NCI-H1436 (cell line): Measurements from ENCODE around the gene DLG2.

Source experiments
- DNase-seq: peaks from one replicate; lab custom pipeline; 2025; lab: John Stamatoyannopoulos, UW

Gene DLG2

DNA sequence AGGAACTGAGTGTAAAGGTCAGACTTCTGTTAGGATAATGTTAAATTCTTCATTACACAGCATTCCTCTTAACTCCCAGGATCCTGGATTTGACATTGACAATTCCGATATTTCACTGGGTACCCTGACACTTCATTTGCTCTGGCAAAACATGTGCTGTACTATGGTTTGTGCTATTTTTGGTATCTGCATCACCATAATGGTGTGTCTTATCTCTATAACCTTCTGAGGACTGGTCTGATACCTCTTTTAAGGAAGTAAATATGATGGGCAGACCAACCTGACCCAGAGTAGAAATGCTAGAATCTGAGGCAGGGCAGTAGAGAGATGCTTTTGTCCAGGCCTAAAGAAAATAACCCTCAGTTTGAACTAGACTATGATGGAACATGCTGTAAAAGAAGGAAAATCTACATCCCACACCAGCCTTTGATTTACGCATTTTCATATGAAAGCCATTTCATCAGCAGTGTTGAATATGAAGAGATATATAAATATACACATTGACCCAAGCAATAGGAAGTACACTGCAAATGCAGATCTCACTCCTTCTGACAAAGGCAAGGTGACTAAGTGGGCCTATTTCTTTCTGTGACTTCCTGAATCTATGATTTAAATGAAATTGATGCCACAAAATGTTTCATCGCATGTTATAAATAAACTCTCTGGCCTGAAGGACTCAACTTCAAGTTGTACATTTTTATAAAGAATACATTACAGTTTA lies 966.7 kb downstream of the DLG2 start:
- DNase-seq, result no peak

DNA sequence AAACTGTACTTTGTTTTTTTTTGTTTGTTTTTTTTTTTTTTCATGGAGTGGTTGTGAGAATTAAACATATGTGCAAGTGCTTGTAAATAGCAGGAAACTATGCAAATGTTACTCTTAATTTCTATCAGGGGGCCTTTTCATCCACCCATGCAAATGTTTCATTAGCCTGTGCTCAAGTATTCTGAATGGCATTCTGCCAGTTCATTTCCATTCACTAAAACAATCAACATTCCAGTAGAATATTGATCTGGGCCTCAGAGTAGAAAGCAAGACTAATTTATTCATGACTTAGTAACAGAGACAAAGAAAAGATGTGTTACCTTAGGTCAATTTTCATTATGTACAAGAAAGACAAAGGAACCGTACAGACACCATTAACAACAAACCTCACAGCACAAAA lies 971.4 kb downstream of the DLG2 start:
- DNase-seq, result no peak

DNA sequence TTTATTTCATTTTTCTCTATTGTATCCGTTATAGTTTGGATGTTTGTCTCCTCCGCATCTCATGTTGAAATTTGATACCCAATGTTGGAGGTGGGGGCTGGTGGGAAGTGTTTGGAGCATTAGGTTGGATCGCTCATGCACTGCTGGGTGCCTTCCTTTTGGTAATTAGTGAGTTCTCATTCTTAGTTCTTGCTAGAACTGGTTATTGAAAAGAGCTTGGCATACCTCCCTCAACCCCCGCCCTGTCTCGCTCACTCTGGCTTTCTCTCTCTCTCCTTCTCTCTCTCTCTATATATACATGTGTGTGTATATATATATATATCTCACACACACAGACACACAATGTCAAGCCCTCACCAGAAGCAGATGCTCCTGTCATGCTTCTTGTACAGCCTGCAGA lies 978.7 kb downstream of the DLG2 start:
- DNase-seq, result no peak

DNA sequence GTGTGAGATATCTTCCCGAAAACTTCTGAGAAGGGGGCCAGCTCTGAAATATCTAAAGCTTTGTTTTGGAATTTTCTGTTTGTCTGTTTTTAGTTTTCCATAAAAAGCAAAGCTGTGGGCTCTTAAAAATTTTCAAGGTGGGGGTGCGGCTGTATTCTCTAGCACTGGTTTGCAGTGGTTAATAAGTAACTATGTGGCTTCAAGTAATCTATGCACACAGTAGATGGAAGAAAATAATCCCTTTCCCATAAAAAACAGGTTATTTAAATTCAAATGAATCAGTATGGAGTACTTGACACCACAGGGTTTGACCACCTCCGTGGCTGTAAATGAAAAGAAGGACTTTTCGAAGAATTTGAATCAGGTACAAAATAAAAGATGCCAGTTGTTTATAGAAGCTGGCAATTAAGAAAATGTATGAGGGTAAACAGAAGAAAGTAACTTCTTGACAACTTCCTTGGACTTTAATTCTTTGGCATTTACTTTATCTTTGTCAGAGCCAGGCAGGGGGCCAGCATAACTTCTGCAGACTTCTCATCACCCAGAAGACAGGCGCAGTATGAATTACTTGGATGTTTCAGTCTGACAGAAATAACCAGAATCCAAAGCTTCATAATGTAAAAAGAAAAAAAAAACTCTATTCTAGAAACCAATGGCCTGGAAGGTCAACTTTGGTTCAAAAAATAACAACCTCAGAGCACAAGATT lies 981.0 kb downstream of the DLG2 start:
- DNase-seq, result no peak

DNA sequence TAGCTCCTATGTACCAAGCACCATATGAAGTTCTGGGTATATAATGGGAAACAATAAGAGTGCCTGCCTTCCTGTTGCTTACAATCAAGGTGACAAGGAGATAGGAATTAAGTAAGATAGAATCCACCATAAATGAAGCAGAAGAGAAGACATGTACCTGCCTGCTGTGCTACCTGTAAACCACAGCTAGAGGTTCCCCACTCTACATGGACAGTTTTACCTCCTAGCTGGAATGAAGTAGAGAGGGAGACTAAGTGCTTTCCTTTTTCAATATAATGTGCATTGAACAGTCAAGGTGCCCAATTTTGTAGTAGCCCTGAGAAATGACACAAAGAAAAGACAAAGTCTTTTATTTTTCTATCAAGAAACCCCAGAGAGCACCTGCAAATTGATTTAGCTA lies 984.6 kb downstream of the DLG2 start:
- DNase-seq, result no peak

DNA sequence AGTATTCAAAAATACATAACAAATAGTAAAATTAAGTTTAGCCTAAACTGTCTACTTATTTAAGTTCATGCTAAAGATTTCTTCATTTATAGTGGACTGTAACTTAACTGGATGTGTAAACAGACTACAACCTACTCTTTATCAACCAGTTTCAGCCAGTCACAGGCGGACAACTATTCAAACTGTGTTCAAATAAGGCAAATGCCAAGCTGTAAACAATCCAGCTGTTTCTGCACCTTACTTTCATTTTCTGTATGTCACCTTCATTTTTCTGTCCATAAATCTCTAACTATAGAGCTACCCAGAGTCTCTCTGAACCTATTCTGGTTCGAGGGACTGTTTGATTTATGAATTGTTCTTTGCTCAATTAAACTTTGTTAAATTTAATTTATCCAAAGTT lies 992.8 kb downstream of the DLG2 start:
- no peak for DNase-seq

DNA sequence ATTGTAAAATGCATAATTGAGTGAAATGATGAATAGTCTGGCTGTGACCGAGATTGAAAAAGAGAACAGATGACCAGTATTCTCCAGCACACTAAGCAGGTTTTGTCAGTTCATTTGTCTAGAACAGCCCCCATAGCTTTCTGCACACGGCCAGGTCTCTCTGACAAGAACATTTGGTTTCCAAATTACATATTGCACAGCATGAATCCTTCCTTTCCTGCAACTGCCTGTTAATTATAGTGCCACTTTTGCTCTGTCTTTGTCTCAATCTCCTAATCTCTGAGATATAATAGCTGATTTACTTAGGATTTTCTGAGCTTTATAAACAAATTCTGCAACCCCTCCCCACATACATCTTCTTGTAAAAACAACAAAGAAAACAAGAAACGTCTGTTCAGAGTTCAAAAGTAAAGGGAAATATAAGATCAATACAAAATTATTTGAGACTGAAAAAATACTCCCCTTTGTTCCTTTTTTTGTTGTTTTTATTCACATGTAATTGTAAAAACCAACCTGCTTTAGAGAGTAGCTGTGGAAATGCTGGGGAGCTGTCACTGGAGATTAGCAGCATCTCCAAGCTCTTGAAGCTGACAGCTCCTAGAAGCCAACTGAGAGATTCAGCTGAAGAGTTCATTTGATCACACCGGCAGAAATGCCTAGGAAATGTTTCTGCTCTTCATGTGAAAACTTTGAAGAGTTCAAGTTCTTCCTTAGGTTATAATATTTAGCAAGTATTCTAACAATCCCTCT lies 998.1 kb downstream of the DLG2 start:
- DNase-seq, result no peak

DNA sequence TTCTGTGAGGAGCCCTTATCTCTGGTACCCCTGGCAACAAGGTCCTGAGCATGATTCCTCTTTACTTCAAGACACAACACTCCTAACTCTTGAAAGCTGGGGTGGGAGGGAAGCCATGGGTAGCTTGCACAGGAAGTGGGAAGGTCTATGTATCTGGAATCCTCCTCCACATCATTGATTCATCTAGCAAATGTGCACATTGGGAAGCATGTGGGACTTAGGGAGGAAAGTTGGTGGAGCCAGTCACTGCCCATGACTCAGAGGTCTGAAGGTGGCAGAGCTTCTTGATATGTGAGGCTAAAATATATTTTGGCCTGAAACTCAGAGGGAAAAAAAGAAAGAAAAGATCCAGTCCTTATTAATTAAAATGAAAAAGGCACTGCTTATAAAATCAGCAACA lies 1000.9 kb downstream of the DLG2 start:
- DNase-seq, result no peak

DNA sequence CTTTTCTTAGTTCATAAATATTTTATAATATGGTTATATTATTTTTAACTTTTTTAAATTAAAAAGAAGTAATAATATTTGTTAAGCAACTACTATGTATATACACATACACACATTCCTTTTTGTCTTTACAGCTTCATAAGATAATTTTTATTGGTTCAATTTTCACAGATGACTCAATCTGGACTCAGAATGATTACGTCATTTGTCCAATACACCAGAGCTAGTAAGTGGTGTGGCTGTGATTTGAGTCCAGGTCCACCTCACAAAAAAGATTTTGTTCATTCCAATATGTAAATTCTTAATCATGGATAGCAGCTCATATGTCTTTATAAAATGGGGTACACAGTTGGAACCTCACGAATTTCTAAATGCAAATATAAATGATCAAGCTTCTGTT lies 1014.5 kb downstream of the DLG2 start:
- DNase-seq, result no peak

DNA sequence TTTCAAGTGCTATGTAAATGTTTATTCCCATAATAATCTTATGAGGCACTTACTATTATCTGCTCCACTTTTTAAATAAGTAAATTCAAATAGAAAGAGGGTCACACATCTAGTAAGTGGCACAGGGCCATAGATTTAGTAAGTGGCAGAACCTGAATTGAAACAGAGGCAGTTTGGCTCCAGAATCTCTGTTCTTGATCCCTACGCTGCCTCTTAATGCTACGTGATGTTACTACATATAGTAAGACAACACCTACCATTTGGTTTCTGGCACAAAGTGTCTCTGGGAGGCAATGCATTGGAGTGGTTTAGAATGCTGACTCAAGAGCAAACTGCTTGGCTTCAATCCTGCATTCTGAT lies 1018.3 kb downstream of the DLG2 start:
- no peak for DNase-seq

DNA sequence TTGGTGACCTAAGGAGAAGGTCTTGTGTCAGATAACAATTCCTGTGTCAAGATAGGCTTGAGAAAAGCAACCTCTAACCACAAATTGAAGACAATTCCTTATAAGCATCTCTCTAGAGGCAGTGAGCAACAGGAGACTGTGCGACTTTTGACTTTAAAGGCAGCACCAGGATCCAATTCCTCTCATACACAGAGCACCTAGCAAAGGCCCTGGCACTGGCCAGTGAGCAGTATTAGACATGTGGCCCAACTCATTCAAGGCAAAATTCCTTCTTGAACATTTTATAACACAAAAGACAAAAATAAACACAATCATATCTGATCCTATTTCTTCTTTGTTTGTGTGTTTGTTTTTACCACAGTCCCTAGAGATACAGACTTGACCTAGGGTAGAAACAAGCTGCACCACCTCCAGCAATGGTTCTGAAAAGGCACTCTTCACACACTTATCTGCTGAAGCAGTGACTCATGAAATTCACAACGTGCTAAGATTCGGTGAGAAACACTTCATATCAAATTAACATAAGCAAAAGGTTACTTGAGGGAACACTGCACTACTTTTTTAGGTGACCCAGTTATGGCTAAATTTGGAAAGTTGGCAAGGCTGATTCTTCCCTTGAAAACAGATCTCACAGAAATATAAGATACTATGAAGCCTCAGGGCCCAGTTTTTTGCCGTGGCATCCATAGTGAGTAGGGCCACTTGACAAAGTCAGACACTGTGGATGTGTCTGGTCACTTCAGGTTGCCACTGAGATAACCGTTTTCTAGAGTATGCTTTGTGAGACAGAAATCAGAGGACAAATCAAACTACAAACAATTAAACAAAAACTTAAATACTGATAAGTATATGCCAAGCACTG lies 1018.9 kb downstream of the DLG2 start:
- no peak for DNase-seq

DNA sequence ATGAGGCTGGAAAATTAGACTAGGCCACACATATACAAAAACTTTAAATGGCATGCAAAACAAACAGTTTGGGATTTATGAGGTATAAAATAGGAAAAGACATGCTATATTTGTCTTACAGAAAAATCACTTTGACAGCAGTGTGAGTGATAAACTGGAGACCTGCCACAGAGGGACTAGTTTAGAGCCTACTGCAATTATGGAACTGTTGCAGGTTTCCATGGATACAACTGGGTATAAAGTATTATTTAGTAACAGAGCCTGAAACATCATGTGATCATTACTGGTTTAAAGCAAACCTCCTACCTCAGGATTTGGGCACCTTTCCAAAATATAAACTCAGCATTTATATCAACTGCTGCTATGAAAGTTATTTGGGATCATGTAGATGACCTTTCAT lies 1032.5 kb downstream of the DLG2 start:
- DNase-seq, result no peak

DNA sequence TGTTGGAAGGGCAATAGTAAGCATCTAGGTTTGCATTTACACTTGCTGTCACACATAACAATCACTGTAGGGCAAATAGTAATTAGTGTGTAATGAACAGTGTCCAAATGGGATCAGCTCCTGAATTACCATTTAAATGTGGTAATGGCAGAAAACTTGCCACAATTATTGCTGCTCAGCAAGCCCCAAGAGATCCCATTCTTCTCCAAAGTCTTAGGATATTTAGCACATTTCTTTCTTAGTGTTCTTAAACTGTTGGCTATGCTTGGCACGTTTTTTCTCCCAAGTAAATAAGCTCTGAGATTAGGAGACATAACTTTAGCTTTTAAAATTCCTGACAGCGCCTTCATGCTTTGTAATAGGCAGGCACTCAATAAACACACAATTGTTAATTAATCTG lies 1037.0 kb downstream of the DLG2 start:
- no peak for DNase-seq

DNA sequence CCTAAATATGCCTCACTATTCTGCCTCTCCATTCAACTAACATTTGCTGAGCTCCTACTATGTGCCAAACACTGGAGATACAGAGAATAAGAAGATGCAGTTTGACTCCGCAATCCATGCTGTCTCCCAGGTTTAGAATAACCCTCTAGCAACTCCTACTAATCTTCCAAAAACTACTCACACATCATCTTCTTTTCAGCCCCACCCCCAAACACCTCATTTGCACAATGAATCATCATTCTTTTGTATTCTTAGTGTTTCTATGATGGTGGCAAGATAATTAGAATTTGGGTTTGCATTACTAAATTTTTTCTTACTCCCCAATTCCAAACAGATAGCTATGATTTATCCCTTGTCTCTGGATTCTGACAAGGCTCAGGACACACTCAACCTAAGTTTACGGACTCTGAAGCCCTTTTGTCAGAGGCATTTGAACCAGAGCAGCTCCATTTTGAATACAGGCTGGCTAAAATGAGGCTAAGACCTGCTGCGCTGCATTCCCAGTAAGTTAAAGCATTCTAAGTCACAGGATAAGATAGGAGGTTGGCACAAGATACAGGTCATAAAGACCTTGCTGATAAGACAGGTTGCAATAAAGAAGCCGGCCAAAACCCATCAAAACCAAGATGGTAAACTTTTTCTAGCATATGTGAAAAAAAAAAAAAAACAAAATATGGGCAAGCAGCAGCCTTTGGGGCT lies 1038.9 kb downstream of the DLG2 start:
- no peak for DNase-seq

DNA sequence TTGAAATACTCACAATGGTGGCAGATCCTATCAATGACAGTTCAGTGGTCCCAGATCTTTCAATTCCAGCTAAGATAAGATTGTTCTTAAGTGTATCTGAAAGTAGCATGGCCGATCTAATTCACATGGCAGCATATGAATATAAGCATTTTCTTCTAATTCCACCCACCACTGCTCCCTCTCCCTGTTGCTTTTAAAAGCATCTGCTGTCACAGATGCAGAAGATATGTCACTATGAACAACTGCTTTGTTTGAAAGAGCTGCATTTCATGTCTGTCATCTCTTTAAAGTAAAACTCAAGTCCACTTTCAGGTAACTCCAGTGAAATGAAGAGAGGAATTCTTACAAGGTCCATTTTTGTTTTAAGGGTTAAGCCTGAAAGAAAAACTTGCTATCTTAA lies 1044.0 kb downstream of the DLG2 start:
- DNase-seq, result no peak

DNA sequence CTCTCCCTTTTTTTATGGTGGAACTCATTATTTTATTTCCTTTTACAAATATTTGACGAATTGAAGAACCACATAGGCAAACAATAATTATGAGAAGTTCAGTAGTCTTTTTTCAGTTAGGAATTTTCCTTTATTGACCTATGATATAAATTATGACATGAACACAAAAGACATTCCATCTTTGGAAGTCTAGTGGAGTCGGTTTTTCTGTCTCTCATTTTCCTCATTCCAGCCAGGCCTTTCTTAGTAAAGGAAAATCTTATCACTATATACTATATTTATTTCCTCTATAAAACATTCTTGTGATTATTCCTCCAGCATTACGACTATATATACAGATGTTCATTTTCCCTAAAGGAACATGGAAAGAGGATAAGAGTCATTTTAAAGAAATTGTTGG lies 1046.1 kb downstream of the DLG2 start:
- no peak for DNase-seq

DNA sequence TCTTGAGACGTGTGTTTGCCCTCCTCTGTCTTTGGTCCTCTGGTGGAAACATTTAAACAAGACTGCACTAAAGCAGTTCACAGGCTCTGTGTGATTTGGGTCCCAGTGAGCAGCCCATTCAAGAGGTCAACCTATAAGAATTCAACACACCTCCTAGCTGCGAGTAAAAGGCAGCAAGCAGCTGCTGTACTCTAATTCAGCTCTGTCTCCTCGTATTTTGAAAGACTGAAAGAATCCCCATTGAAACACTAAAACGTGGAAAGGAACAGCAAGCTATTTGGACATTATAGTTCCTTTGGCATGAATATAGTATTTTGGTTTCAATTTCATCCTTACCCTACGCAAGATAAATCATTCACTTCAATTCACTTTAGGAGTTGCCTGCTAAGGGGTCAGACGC lies 1046.7 kb downstream of the DLG2 start:
- peak; percentile 12 for DNase-seq

DNA sequence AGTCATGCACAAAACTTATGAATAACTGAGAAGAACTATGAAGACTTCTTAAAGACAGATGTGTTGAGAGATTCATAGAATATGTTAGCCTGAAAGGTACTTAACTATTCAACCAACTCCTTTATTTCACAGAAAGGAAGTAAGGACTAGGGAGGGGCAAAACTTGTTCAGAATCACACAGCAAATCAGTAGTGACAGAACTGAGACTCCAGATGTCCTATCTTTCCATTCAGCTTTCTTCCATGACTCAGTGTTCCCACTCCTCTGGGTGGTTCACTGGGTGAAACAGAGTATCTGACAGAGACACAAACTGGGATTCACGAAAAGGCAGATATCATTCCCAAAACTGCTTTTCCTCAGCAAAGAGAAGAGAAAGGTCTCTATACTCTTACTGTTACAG lies 1053.3 kb downstream of the DLG2 start:
- DNase-seq, result no peak

DNA sequence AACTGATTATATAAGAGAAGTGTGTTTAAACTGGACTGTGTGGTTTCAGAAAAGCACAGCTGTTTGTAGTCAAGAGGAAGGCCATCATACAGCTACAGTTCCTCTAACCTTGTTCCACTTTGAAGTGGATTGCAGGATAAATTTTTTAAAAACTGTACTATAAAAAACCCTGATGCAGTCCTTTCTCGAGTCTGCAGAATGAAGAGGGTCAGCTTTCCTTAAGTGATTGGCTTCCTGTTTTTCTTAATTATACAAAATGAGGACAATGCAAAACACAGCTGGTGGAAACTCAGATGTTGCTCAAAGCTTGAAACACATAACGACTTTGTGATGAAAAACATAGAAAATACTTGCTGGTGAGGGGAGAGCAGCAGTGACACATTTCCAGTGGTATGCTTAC lies 1060.5 kb downstream of the DLG2 start:
- DNase-seq, result no peak

DNA sequence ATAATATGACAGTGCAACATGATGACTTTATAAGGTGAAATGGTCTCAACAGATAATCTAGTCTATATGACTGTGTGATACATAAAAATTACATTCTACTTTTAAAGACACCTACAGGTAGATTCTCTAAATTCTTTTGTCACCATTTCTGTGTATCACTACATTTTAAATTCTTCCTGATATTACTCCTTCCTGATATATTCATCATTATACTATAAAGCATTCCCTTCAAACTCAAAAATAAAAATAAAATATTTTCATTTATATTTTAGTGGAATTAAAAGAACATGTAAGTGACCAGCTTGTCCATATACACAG lies 1062.3 kb downstream of the DLG2 start:
- DNase-seq, result no peak

DNA sequence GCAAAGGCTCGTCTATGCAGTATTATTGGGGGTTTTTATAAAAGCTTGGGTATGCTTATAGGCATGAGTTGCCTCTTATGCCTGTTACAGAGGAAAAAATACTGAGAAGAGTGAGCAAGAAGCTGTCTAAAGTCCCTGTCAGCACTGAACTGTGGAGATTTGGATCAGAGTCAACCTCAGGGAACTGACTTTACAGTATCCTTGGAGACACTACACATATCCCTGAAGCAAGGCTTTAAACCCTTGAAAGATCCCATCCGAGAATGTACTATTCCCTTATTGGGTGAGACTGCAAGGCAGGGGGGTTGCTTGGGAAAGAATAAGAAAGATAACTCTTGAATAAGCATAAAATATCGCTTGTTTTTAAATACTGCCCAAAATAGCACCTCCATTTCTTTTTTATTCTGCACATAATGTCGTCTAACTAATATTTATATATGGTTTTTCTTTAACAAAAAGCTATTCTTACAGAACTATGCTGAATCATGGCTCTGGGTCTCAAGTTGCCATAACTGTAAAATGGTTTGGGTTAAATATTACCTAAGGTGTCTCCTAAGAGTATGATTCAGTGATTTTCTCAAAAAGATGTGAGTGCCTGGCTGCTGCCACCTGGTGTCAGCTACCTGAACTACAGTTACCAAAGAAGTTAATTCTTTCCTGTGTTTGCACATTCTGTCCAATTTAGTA lies 1062.8 kb downstream of the DLG2 start:
- no peak for DNase-seq
